Loucy (cell line): ENCODE results near the gene PITRM1.

Source experiments
- H2AFZ ChIP-seq: fragments of 200-600 bp; sonication (generic); 2 replicates; pipeline ENCODE4 v1.6.0; 2016; ENCODE audit warnings: antibody characterized with exemption, mild to moderate bottlenecking, low read length, moderate library complexity
- H3F3A ChIP-seq: fragments of 200-600 bp; 2 replicates; pipeline ENCODE4 v1.6.0; 2016; ENCODE audit warnings: antibody characterized with exemption, low read depth, mild to moderate bottlenecking
- H3K27me3 ChIP-seq: fragments of 200-600 bp; sonication (generic); 2 replicates; pipeline ENCODE4 v1.6.1; 2014; ENCODE audit warnings: low read length, mild to moderate bottlenecking; ENCODE audit not compliant: insufficient read depth, poor library complexity, severe bottlenecking
- H3K36me3 ChIP-seq: fragments of 200-600 bp; sonication (generic); 2 replicates; pipeline ENCODE4 v1.6.1; 2016; ENCODE audit warnings: low read length; ENCODE audit not compliant: insufficient read depth
- H3K4me1 ChIP-seq: fragments of 200-600 bp; sonication (generic); 2 replicates; pipeline ENCODE4 v1.5.1; 2014; ENCODE audit warnings: low read length, mild to moderate bottlenecking; ENCODE audit not compliant: insufficient read depth, poor library complexity, severe bottlenecking
- H3K4me2 ChIP-seq: fragments of 200-600 bp; sonication (generic); 2 replicates; pipeline ENCODE4 v1.6.0; 2014; ENCODE audit warnings: antibody characterized with exemption, low read length, low read depth, mild to moderate bottlenecking; ENCODE audit not compliant: poor library complexity, severe bottlenecking
- H3K4me3 ChIP-seq: fragments of 200-600 bp; sonication (generic); 2 replicates; pipeline ENCODE4 v1.5.1; 2014; ENCODE audit warnings: low read length, mild to moderate bottlenecking, mixed read lengths; ENCODE audit not compliant: poor library complexity, severe bottlenecking
- H3K79me2 ChIP-seq: fragments of 200-600 bp; sonication (generic); 2 replicates; pipeline ENCODE4 v1.6.1; 2014; ENCODE audit warnings: low read length; ENCODE audit not compliant: insufficient read depth
- H3K9ac ChIP-seq: fragments of 200-600 bp; sonication (generic); 2 replicates; pipeline ENCODE4 v1.6.0; 2014; ENCODE audit warnings: mild to moderate bottlenecking, low read depth, low read length, moderate library complexity; ENCODE audit not compliant: poor library complexity, severe bottlenecking
- H3K9me2 ChIP-seq: fragments of 200-600 bp; sonication (generic); replicated peaks from 2 replicates; pipeline ENCODE4 v1.6.1; 2016; ENCODE audit warnings: low read depth, low read length, mixed read lengths
- H3K9me3 ChIP-seq: fragments of 200-600 bp; sonication (generic); 2 replicates; pipeline ENCODE4 v1.6.1; 2014; ENCODE audit warnings: mild to moderate bottlenecking, antibody characterized with exemption, low read length, low read depth; ENCODE audit not compliant: insufficient read depth
- H4K20me1 ChIP-seq: fragments of 200-600 bp; sonication (generic); 2 replicates; pipeline ENCODE4 v1.6.0; 2014; ENCODE audit warnings: antibody characterized with exemption, low read length, mild to moderate bottlenecking; ENCODE audit not compliant: insufficient read depth, poor library complexity, severe bottlenecking
- EZH2phosphoT487 ChIP-seq: fragments of 200-600 bp; IDR thresholded peaks from 2 replicates; pipeline ENCODE4 v1.6.1; 2018; ENCODE audit warnings: antibody characterized with exemption, mild to moderate bottlenecking, moderate library complexity, borderline replicate concordance
- TF ChIP-seq, protein P1 (sequence below): fragments of 200-600 bp; sonication (generic); conservative IDR thresholded peaks from 2 replicates; pipeline ENCODE4 v1.5.1; 2014; ENCODE audit warnings: mild to moderate bottlenecking, antibody characterized with exemption, low read length

PITRM1 gene

DNA sequence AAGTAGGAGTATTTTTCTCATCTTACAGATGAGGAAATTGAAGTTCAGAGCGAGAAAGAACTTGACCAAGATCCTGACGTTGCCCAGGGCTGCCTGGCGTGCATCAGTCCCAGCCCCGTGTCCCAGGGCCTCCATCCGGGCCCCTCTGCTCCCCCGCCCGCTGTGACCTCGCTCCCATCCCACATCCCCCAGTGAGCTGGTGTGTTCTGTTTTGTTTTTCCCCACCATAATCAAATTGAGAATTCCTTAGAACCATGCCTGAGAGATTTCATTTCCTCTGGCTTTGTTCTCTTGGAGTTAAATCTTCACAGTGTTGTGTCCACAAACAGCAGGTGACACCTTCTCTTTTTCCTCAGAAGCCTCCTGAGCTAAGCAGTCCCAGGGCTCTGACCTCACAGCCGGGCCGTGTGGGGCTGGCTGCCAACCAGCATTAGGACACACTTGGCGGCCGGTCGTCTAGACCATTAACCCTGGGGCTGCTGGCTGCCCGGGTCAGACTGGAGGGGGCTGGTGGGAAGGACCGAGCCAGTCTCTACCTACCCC, 60.9 kb downstream of the PITRM1 start:
- H2AFZ ChIP-seq = no peak overlapping the region
- H3K4me3 ChIP-seq = no peak overlapping the region
- H3K9me2 ChIP-seq = no peaks in the 10 kb centered on the region
- H3F3A ChIP-seq = no peaks in the 10 kb centered on the region
- no peaks in the 10 kb centered on the region for H3K9me3 ChIP-seq
- H4K20me1 ChIP-seq = no peaks in the 10 kb centered on the region
- no peak overlapping the region for H3K4me2 ChIP-seq
- H3K4me1 ChIP-seq = no peaks in the 10 kb centered on the region
- peaks cover 94% of the 10 kb centered on the region for H3K36me3 ChIP-seq
- no peaks in the 10 kb centered on the region for H3K27me3 ChIP-seq
- TF ChIP-seq EZH2phosphoT487 = no peak
- TF ChIP-seq, protein P1, sequence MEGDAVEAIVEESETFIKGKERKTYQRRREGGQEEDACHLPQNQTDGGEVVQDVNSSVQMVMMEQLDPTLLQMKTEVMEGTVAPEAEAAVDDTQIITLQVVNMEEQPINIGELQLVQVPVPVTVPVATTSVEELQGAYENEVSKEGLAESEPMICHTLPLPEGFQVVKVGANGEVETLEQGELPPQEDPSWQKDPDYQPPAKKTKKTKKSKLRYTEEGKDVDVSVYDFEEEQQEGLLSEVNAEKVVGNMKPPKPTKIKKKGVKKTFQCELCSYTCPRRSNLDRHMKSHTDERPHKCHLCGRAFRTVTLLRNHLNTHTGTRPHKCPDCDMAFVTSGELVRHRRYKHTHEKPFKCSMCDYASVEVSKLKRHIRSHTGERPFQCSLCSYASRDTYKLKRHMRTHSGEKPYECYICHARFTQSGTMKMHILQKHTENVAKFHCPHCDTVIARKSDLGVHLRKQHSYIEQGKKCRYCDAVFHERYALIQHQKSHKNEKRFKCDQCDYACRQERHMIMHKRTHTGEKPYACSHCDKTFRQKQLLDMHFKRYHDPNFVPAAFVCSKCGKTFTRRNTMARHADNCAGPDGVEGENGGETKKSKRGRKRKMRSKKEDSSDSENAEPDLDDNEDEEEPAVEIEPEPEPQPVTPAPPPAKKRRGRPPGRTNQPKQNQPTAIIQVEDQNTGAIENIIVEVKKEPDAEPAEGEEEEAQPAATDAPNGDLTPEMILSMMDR = no peak
- no peaks in the 10 kb centered on the region for H3K79me2 ChIP-seq
- no peak overlapping the region for H3K9ac ChIP-seq

DNA sequence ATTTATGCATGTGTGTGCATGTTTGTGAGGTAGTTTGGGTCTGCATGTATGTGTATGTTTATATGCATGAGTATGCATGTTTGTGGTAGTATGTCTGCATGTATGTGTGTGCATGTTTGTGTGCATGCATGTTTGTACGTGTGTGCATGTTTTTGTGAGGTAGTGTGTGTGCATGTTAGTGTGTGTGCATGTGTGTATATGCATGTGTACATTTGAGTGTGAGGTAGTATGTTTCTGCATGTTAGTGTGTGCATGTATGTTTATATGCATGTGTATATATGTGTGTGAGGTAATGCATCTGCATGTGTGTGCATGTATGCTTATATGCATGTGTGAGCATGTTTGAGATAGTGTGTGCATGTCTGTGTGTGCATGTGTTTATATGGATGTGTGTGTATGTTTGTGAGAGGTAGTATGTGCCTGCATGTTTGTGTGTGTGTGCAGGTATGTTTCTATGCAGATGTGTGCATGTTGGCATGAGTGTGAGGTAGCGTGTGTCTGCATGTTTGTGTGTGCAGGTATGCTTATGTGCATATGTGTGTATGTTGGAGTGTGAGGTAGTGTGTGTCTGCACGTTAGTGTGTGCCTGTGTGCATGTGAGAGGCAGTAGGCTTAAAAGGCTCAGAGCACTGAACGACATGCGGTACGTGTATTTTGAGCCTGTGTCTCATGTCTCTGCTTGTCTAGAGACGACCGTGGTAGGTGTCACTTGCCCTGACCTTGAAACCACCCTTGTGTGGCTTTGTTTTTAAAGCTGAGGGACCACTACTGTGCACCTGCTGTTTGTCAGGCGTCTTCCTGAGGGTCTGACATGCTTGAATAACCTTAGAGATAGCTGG, 61.6 kb downstream of the PITRM1 start:
- H3K27me3 ChIP-seq = no peaks in the 10 kb centered on the region
- H3K9ac ChIP-seq = no peak overlapping the region
- H3K9me3 ChIP-seq = no peaks in the 10 kb centered on the region
- H3K4me1 ChIP-seq = no peaks in the 10 kb centered on the region
- TF ChIP-seq, protein P1 = no peak
- no peak for TF ChIP-seq EZH2phosphoT487
- no peaks in the 10 kb centered on the region for H3K9me2 ChIP-seq
- no peak overlapping the region for H2AFZ ChIP-seq
- H3K4me3 ChIP-seq = no peak overlapping the region
- no peaks in the 10 kb centered on the region for H4K20me1 ChIP-seq
- no peaks in the 10 kb centered on the region for H3F3A ChIP-seq
- peaks cover 87% of the 10 kb centered on the region for H3K36me3 ChIP-seq
- no peak overlapping the region for H3K4me2 ChIP-seq
- H3K79me2 ChIP-seq = no peaks in the 10 kb centered on the region

DNA sequence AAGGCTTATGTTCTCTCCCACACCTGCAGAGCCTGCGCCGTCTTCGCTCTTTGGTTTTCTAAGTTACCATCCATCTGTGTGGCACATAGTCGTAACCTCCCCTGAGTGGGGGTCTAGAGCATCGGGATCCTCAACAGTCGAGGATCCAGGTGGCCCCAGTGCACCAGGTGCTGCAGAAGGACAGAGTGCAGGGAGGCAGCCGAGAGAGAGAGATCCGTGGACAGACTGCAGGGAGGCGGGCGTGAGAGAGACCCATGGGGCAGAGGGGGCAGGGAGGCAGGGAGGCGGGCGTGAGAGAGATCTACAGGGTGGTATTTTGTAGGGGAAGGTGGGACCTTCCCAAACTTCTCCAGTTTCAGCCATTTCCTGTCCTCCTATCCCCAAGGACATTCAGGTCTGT, 62.9 kb downstream of the PITRM1 start:
- Histone ChIP-seq H3K4me2 (no peak overlapping the region), H3K79me2 (no peaks in the 10 kb centered on the region), H4K20me1 (no peaks in the 10 kb centered on the region), H3F3A (no peaks in the 10 kb centered on the region), H3K9me2 (no peaks in the 10 kb centered on the region), H3K4me3 (no peak overlapping the region), H3K4me1 (no peaks in the 10 kb centered on the region), H2AFZ (no peak overlapping the region), H3K9ac (no peak overlapping the region), H3K9me3 (no peaks in the 10 kb centered on the region), H3K36me3 (peaks cover 89% of the 10 kb centered on the region), H3K27me3 (no peaks in the 10 kb centered on the region)
- no peak for TF ChIP-seq EZH2phosphoT487
- TF ChIP-seq, protein P1 = no peak
